CD4-positive, alpha-beta T cell treated with Interleukin-2 at 100 ng/mL for 4 hours (primary cell): ENCODE data around the gene SLC22A17.
"Not testable (repeated sequence)": the region's sequence is repeated elsewhere in the genome, so short reads cannot be mapped to it uniquely, and the experiment has no call there.

Experiments
- DNase-seq: peaks from one replicate; pipeline ENCODE4 v3.0.0-alpha.2; 2020; ENCODE audit warnings: low spot score

Gene SLC22A17

GRCh38 chr14:23339506-23340268 lies 13.0 kb downstream of the SLC22A17 start:
- no peak for DNase-seq

DNA sequence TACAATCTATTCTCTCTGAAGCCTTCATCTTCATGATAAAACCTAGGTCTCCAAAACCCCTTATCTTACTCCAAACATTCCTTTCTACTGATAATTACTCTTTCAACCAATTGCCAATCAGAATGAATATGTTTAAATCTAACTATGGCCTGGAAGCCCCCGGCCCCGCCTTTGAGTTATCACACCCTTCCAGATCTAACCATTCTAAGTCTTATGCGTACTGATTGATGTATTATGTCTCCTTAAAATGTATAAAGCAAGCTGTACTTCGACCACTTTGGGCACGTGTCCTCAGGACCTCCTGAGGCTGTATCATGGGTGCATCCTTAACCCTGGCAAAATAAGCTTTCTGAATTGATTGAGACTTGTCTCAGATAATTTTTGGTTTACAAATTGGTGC lies 17.1 kb downstream of the SLC22A17 start:
- DNase-seq: no peak

GRCh38 chr14:23327947-23328744 lies 24.5 kb downstream of the SLC22A17 start:
- peak; percentile 79 for DNase-seq

DNA sequence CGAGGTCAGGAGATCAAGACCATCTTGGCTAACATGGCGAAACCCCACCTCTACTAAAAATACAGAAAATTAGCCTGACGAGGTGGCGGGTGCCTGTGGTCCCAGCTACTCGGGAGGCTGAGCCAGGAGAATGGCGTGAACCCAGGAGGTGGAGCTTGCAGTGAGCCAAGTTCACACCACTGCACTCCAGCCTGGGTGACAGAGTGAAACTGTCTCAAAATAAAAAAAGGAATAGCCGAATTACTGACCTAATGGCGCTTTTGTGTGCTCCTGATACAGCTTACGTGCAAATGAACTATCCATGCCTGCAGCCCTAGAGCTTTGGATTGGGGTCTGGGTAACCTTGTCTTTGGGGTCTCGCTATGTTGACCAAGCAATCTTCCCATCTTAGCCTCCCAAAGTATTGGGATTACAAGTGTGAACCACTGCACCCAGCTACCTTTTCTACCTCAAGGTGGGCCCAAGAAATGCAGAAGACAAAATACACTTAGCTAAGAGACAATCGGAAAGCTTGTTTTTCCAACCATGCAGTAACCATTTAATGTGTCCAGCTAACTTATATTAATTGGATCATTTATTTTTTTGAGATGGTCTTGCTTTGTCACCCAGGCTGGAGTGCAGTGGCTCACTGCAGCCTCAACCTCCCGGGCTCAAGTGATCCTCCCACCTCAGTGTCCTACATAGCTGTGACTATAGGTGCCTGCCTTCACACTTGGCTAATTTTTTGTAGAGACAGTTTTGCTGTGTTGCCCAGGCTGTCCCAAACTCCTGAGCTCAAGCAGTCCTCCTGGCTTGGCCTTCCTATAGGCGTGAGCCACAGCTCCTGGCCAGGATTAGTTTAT lies 26.0 kb downstream of the SLC22A17 start:
- DNase-seq: no peak

DNA sequence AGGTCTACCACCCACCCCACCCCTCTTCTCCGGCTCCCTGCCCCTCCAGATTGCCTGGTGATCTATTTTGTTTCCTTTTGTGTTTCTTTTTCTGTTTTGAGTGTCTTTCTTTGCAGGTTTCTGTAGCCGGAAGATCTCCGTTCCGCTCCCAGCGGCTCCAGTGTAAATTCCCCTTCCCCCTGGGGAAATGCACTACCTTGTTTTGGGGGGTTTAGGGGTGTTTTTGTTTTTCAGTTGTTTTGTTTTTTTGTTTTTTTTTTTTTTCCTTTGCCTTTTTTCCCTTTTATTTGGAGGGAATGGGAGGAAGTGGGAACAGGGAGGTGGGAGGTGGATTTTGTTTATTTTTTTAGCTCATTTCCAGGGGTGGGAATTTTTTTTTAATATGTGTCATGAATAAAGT lies 26.9 kb downstream of the SLC22A17 start:
- DNase-seq: not testable (repeated sequence)

DNA sequence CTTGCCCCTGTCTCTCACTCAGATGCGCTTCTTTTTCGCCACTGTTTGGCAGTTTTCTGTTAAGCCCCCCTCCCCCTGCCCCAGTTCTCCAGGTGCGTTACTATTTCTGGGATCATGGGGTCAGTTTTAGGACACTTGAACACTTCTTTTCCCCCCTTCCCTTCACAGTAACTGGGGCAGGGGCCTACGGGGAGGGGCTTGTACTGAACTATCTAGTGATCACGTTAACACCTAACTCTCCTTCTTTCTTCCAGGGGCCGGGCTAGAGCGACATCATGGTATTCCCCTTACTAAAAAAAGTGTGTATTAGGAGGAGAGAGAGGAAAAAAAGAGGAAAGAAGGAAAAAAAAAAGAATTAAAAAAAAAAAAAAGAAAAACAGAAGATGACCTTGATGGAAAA lies 27.7 kb downstream of the SLC22A17 start:
- DNase-seq: no peak

DNA sequence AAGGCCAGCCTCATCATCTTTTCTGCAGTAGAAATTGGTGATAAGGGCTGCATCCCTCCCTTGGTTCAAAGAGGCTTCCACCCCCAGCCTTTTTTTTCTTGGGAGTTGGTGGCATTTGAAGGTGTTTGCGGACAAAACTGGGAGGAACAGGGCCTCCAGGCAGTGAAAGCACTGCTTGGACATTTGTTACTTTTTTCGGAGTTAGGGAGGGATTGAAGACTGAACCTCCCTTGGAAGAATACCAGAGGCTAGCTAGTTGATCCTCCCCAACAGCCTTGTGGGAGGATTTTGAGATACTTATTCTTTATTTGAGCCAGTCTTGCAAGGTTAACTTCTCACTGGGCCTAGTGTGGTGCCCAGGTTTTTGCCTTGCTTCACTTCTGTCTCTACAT lies 28.2 kb downstream of the SLC22A17 start:
- no peak for DNase-seq

DNA sequence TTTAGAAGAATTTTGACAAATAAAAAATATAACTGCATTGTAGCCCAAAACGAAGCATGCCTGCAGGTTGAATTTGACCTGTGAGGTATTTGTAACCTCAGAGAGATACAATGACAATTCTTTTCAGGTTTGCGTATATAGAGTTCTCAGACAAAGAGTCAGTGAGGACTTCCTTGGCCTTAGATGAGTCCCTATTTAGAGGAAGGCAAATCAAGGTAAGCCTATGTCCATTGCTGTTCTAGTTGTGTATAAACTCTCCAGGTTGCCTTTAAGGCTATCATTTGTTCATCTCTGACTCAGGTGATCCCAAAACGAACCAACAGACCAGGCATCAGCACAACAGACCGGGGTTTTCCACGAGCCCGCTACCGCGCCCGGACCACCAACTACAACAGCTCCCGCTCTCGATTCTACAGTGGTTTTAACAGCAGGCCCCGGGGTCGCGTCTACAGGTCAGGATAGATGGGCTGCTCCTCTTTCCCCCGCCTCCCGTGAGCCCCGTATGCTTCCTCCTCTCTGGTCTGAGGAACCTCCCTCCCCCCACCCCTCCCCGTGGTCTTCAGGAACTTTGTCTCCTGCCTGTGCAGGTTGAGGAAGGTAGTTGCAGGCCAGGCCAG lies 28.7 kb downstream of the SLC22A17 start:
- DNase-seq: no peak

GRCh38 chr14:23322568-23323517 lies 29.8 kb downstream of the SLC22A17 start:
- no peak for DNase-seq

DNA sequence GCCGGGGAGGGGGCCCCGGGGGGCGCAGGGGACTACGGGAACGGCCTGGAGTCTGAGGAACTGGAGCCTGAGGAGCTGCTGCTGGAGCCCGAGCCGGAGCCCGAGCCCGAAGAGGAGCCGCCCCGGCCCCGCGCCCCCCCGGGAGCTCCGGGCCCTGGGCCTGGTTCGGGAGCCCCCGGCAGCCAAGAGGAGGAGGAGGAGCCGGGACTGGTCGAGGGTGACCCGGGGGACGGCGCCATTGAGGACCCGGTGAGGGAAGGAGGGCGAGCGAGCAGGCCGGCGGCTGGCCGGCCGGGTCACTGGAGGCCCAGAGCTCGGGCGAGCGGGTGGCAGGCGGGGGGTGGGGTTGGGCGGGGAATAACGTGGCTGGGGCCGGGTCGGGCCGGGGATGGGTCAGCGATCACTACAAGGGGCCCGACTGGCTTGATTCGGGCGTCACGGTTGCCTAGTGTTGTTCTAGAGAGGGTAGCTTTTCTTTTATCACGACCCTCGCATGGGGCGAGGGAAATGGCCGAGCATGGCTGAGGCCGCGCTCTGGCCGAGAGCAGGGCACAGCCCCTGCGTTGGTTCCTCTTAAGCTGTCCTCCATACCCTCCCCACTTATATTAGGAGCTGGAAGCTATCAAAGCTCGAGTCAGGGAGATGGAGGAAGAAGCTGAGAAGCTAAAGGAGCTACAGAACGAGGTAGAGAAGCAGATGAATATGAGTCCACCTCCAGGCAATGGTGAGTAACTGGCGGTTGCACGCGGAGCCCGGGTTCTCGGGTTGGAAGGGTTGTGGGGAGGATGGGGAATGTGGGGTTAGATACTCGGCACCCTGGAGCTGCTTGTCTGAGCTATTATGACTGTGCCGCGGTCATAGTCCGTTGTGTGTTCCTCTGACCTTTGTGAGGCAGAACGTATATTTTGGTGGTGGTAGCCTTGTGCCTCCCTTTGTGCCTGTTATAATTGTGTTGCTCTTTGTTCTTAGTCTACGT lies 30.8 kb downstream of the SLC22A17 start:
- DNase-seq: peak; percentile 45

DNA sequence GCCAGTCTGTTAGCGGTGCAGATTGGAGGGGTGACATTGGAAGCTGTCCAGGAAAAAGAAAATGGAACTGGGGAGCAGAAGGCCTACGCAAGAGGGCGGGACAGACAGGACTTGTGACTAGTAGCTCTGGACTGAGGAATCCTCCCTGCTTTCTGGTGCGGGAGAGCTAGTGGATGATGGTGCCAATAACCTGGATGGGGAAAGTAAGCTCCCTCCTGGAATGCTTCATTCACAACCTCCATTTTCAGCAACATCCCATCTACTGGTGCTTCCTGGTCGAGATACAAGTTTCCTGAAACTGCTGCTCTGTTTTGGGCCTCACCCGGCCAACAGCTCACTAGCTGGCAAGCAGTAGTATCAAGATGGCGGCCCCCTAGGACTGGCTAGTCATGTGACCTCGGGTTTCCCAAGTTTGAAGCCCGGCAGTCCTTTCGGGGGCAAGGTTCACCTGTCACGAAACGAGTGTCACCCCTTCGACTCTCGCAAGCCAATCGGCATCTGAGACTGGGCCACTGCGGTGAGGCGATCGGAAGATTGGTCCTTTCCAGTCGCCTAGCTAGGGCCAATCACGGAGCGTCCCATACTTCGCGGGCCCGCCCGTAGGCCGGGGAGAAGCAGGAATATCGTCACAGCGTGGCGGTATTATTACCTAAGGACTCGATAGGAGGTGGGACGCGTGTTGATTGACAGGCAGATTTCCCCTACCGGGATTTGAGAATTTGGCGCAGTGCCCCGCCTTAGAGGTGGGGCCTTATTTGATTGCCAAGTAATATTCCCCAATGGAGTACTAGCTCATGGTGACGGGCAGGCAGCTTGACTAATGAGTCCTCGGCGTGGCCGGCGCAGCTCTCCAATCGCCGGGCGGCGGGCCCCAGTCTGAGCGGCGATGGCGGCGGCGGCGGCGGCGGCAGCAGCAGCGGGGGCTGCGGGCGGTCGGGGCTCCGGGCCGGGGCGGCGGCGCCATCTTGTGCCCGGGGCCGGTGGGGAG lies 31.8 kb downstream of the SLC22A17 start, which contains the start of gene PABPN1:
PABPN1 (plus strand) TSS at position 874 of the 988 bp plus-strand sequence; CDS start at position 887, 13 bp downstream.
- DNase-seq: peak; percentile 99

DNA sequence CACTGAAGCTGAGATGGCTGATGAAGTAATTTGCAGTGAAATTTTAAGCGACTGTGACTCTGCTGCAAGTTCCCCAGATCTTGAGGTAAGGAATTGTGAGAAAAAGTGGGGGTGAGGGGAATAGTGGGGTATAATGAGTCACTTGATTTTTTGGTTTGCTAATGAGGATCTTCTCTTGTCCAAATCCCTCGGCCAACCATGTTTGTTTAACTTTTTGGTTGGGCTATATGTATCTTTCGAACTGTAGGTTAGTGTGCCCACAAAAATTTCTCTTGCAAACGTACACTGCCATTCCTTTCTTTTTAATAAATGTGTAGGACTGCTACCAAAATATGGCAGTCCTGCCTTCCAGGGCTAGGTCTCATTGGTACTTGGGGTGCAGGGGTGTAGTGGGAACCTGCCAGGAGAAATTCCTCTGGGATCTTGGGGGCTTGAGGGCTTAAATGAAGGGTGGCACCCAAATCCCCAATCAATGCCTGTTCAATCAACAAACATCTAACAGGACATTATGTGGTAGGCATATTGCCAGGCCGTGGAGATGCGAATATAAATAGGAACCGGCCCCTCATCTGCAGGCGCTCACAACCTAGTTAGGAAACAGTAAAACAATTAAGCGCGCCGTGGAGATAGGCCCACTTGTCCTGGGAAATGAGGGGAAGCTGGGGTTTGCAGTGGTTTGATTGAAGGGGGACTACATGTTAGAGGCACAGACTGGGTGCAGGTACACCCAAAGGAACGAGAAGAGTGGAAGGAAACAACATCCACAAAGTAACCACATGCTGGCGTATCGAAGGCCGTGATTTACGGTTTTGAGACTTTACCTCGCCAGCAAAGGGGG lies 32.7 kb downstream of the SLC22A17 start:
- no peak for DNase-seq

DNA sequence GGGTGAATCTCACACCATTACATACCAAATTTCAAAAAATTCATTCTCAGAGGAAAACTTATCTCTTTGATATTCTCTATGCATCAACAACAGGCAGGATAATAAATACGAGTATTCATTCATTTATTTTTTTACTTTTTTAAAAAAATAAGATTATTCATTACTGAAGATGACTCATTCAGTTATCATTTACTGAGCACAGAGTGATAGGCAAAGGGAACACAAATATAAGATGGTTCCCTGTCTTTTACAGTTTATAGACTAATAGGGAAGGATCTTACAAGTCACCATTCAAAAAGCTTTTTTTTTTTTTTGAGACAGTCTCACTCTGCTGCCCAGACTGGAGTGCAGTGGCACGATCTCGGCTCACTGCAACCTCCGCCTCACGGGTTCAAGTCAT lies 36.4 kb downstream of the SLC22A17 start:
- no peak for DNase-seq

GRCh38 chr14:23310546-23310945 lies 42.1 kb downstream of the SLC22A17 start:
- no peak for DNase-seq

DNA sequence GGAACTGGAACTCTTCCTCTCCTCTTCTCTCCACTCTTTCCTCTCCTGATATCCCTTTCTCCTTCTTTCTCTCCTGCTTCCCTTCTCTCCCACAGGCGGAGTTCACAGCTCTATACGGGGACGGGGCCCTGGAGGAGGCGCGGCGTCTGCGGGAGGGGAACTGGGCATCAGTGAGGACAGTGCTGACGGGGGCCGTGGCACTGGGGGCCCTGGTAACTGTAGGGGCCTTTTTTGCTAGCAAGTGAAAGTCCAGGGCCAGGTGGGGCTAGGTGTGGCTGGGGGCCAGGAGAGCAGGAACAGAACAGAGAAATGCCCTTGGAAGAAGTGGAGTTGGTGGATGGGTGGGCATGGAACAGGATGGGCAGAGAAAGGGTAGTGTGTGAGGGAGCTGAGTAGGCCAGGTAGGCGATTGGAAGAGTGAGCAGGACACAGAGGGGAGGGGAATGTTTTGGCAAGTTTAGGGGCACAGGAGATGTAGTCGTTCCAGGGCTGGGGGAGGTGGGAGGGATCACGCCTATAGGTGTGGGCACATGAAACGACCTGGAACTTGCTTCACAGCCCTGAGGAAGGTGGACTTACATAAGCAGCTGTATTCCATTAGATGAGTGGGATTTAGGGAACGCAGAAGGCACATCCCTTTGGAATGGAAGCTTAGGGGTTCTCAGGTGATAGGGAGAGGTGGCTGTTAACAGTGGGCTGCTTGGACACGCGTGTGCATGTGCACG lies 43.8 kb downstream of the SLC22A17 start:
- DNase-seq: no peak
